Measurements from ENCODE around the gene TRABD.
"Not testable (repeated sequence)": the region's sequence is repeated elsewhere in the genome, so short reads cannot be mapped to it uniquely, and the experiment has no call there.

The TRABD gene, protein sequence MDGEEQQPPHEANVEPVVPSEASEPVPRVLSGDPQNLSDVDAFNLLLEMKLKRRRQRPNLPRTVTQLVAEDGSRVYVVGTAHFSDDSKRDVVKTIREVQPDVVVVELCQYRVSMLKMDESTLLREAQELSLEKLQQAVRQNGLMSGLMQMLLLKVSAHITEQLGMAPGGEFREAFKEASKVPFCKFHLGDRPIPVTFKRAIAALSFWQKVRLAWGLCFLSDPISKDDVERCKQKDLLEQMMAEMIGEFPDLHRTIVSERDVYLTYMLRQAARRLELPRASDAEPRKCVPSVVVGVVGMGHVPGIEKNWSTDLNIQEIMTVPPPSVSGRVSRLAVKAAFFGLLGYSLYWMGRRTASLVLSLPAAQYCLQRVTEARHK

GRCh38 chr22:50185375-50186087, at the start of gene TRABD:
Gene TRABD (plus strand): TSS chr22:50185913. CDS start chr22:50193061, 7,148 bp downstream.
- peak within 1 kb of the TSS; percentile 57 for H3K4me3 ChIP-seq (ENCODE audit: low read depth, low read length)
- TF ChIP-seq, protein P1, sequence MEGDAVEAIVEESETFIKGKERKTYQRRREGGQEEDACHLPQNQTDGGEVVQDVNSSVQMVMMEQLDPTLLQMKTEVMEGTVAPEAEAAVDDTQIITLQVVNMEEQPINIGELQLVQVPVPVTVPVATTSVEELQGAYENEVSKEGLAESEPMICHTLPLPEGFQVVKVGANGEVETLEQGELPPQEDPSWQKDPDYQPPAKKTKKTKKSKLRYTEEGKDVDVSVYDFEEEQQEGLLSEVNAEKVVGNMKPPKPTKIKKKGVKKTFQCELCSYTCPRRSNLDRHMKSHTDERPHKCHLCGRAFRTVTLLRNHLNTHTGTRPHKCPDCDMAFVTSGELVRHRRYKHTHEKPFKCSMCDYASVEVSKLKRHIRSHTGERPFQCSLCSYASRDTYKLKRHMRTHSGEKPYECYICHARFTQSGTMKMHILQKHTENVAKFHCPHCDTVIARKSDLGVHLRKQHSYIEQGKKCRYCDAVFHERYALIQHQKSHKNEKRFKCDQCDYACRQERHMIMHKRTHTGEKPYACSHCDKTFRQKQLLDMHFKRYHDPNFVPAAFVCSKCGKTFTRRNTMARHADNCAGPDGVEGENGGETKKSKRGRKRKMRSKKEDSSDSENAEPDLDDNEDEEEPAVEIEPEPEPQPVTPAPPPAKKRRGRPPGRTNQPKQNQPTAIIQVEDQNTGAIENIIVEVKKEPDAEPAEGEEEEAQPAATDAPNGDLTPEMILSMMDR (IDR thresholded peaks at IDR 0.05; ENCODE audit: low read depth, low read length), result no peak

DNA sequence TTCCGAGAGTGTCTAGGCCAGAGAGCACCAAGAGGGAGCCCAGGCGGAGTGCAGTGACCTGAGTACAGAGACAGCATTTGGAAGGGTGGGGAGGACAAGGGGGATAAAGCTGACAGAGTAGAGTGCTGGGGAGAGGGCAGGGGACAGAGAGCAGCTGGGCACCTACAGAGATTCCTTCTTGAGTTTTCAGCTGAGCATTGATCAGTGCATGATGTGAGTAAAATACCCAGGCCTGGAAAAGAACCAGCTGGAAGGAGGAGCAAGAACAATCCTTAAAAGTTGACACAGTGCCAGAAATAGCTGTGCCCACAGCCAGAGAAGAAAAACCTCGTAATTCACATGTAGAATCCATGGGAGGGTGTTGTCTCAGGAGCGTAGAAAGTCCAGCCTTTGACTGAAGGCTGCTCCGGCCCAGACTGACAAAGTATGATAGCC, 49.1 kb upstream of the TRABD start:
- no peak overlapping the region for H3K4me3 ChIP-seq (ENCODE audit: low read depth, low read length)
- TF ChIP-seq, protein P1 (IDR thresholded peaks at IDR 0.05; ENCODE audit: low read depth, low read length), result no peak

DNA sequence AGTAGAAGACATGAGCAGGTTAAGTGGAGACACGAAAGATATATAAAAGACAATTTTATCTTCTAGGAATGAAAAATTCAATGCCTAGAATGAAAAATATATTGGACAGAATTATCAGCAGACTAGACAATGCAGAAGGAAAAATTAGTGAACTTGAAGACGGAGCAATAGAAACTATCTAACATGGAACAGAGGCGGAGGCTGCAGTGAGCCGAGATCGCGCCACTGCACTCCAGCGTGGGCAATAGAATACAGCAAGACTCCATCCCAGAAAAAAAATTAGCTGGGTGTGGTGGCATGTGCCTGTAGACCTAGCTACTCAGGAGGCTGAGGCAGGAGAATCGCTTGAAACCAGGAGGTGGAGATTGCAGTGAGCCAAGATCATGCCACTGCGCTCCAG, 48.4 kb upstream of the TRABD start:
- not testable (repeated sequence) for H3K4me3 ChIP-seq (ENCODE audit: low read depth, low read length)

DNA sequence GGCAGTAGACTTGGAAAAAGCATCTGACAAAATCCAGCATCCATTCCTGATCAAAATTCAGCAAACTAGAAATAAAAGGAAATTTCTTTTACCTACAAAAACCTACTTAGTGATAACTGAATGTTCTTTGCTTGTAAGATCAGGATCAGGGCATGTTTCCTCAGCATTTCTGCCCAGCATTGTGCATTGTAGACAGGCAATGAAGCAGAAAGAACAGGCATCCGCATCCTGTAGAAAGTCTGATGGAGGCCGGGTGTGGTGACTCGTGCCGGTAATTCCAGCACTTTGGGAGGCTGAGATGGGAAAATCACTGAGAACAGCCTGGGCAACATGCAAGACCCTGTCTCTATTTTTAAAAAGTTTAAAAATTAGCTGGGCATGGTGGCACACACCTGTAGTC, 47.7 kb upstream of the TRABD start:
- TF ChIP-seq, protein P1 (IDR thresholded peaks at IDR 0.05; ENCODE audit: low read depth, low read length), result no peak
- no peak overlapping the region for H3K4me3 ChIP-seq (ENCODE audit: low read depth, low read length)

- TF ChIP-seq, protein P1 (IDR thresholded peaks at IDR 0.05; ENCODE audit: low read depth, low read length), result no peak
- H3K4me3 ChIP-seq (ENCODE audit: low read depth, low read length), result no peak overlapping the region
These were observed 46.7 kb upstream of the TRABD start for GRCh38 chr22:50138988-50139387.

DNA sequence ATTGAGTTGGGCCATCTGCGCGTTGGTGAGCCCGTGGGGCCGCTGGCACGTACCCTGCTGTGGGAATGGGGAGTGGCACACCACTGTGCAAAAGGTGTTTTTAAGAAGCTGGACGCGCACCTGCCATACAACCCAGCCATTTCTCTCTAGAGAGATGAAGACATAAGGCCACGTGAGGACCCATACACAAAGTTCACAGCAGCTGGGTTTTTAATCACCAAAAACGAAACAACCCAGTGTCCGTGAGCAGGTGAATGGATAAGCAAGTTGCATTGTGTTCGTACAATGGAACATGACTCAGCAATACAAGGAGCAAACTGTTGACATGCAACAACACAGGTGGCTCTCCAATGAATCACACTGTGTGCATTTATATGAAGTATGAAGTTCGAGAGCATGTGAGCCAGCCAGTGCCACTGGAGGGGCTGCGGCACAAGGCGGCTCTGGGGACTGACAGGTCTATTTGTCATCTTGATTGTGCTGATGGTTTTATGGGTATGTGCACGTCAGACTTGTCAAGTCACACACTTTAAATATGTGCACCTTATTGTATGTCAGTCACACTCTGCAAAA, 45.8 kb upstream of the TRABD start:
- TF ChIP-seq, protein P1 (IDR thresholded peaks at IDR 0.05; ENCODE audit: low read depth, low read length), result no peak
- no peak overlapping the region for H3K4me3 ChIP-seq (ENCODE audit: low read depth, low read length)

DNA sequence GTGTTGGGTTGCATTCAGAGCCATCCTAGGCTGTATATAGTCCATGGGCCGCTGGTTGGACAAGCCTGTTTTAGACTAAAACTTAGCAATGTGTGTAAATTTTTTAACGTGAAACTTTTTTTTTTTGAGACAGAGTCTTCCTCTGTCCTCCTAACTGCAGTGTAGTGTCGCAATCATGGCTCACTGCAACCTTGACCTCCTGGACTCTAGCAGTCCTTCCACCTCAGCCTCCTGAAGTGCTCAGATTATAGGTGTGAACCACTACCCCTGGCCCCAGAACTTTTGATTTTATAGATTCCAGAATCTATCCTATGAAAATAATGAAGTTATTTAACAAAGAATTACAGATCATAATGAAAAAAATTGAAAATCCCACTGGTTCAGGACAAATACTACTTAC, 45.1 kb upstream of the TRABD start:
- TF ChIP-seq, protein P1 (IDR thresholded peaks at IDR 0.05; ENCODE audit: low read depth, low read length), result no peak
- no peak overlapping the region for H3K4me3 ChIP-seq (ENCODE audit: low read depth, low read length)

All from WI38 (cell line).